WI38 (cell line): ENCODE measurements around the gene HDAC4.

Source experiments
- H3K4me3 ChIP-seq: 2 replicates; pipeline ENCODE4 v1.5.1; 2011; ENCODE audit warnings: low read depth, mild to moderate bottlenecking, control low read depth, low read length
- TF ChIP-seq, protein P1 (sequence below): IDR thresholded peaks from 2 replicates; pipeline ENCODE4 v1.5.1; 2012; ENCODE audit warnings: low read depth, mild to moderate bottlenecking, control low read depth, low read length

The HDAC4 gene

GRCh38 chr2:239265681-239266433 lies 135.0 kb downstream of the HDAC4 start:
- no peak overlapping the region for H3K4me3 ChIP-seq
- TF ChIP-seq, protein P1, sequence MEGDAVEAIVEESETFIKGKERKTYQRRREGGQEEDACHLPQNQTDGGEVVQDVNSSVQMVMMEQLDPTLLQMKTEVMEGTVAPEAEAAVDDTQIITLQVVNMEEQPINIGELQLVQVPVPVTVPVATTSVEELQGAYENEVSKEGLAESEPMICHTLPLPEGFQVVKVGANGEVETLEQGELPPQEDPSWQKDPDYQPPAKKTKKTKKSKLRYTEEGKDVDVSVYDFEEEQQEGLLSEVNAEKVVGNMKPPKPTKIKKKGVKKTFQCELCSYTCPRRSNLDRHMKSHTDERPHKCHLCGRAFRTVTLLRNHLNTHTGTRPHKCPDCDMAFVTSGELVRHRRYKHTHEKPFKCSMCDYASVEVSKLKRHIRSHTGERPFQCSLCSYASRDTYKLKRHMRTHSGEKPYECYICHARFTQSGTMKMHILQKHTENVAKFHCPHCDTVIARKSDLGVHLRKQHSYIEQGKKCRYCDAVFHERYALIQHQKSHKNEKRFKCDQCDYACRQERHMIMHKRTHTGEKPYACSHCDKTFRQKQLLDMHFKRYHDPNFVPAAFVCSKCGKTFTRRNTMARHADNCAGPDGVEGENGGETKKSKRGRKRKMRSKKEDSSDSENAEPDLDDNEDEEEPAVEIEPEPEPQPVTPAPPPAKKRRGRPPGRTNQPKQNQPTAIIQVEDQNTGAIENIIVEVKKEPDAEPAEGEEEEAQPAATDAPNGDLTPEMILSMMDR: no peak

DNA sequence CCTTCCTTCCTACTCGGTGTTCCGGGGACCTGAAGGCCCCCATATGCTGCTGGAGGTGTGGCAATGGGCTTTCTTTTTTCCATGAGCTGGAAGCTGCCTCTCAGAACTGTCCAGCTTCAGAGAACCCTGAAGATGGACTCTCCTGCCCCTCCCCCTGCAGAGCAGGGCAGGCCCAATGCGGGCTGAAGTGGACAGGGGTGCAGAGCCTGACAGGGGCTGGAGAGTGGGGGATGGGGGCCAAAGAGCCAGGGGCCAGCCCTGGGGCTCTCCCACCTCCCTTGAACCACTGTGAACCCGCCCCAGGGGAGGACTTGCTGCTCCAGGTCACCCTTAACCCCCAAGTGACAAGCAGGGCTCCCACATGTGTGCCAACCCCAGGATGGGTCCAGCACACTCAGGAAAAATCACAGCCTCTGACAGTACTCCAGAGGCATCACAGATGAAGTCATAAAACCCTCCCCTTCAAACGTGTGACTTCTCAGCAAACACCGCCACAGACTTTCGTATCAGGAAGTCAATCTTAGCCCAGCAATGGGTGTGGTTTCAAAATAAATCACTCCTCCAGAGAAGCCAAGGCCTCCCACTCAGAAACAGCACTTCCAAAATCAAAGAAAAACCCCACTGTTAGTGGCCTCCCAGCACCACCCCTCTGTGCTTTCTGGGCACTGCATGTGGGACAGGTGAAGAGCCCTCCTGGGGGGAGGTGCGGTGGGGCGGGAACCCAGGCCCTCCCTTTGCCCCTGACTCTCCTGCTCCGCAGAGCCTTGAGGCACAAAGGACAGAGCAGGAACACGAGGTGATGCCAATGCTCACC lies 135.8 kb downstream of the HDAC4 start:
- no peak overlapping the region for H3K4me3 ChIP-seq
- TF ChIP-seq, protein P1: no peak

- H3K4me3 ChIP-seq: no peak overlapping the region
- TF ChIP-seq, protein P1: no peak
These were observed 136.4 kb downstream of the HDAC4 start for GRCh38 chr2:239264492-239264837.

GRCh38 chr2:239263669-239264491 lies 136.9 kb downstream of the HDAC4 start:
- no peak overlapping the region for H3K4me3 ChIP-seq
- TF ChIP-seq, protein P1: no peak

- H3K4me3 ChIP-seq: no peak overlapping the region
- TF ChIP-seq, protein P1: no peak
These were observed 137.6 kb downstream of the HDAC4 start for GRCh38 chr2:239263231-239263630.

DNA sequence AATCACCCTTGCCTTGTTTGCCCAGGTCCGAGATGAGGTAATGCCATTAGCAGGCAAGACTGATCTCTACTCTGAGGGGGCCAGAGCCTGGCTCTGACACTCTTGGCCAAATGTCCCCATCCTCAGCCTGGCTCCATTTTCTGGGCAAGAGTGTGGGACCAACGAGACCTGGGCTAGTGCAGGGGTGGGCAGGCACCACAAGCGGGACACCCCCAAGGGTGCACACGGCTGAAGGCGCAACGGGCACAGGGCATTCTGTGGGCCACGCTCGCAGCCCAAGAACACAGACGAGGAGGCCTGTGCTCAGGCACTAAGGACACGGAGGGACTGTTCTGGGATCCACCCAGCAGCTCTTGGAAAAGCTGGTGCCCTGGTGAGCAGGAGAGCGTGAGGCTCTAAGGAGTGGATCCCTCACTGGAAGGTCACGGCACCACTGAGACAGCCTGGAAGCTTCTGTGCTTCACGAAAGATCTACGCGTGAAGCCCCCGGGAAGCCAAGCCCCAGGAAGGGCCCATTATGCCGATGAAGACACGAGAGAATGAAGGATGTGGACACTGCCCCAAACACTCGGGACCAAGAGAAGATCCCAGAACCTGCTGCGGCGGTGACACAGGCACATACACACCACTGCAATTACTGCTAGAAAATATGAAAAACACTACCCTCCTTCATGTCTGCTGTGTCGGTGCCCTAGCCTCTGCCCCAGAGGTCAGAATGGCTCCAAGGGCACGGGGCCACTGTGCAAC lies 138.2 kb downstream of the HDAC4 start:
- TF ChIP-seq, protein P1: no peak
- no peak overlapping the region for H3K4me3 ChIP-seq
